ENCODE results near the gene ATAT1. TPM values are rescaled to one million over a fixed set of nuclear protein-coding genes. Genes with fewer than 3 reads are reported as not detected.

The ATAT1 gene
- total and polyA plus RNA-seq, 2 of the 13 experiments (the other 11 are each of a cell fraction or from before 2014, with no cell fraction given) = 9.2 to 23.6 TPM

- TF ChIP-seq HMGXB3 (CRISPR knock-in tag; IDR thresholded peaks at IDR 0.05; ENCODE audit: borderline replicate concordance) = no peak
- no peak for TF ChIP-seq GATAD1 (CRISPR knock-in tag; IDR thresholded peaks at IDR 0.05)
- TF ChIP-seq CTCF (CRISPR knock-in tag; IDR thresholded peaks at IDR 0.05) = 0 out of 2 replicates have a peak, but pooled peaks have one; percentile 10
- TF ChIP-seq ZSCAN31 (CRISPR knock-in tag; IDR thresholded peaks at IDR 0.05; ENCODE audit: low read depth) = no peak
- TF ChIP-seq ZFP82 (CRISPR knock-in tag; IDR thresholded peaks at IDR 0.05; ENCODE audit: borderline replicate concordance) = no peak
- TF ChIP-seq UBTF (CRISPR knock-in tag; IDR thresholded peaks at IDR 0.05) = no peak
- no peak for TF ChIP-seq JARID2 (CRISPR knock-in tag; IDR thresholded peaks at IDR 0.05; ENCODE audit: insufficient replicate concordance)
- no peak for TF ChIP-seq SIX4 (CRISPR knock-in tag; IDR thresholded peaks at IDR 0.05)
- TF ChIP-seq ZNF691 (CRISPR knock-in tag; IDR thresholded peaks at IDR 0.05; ENCODE audit: borderline replicate concordance, low read depth) = no peak
- no peak for TF ChIP-seq HDAC2 (CRISPR knock-in tag; IDR thresholded peaks at IDR 0.05)
- TF ChIP-seq MYNN (CRISPR knock-in tag; IDR thresholded peaks at IDR 0.05; ENCODE audit: low read depth) = peak; percentile 82; the same call in 1 of the 2 replicates
- 0 out of 2 replicates have a peak, but pooled peaks have one; percentile 14 for TF ChIP-seq NFYC (CRISPR knock-in tag; IDR thresholded peaks at IDR 0.05)
- TF ChIP-seq ELF4 (CRISPR knock-in tag; IDR thresholded peaks at IDR 0.05; ENCODE audit: borderline replicate concordance) = no peak
- no peak for TF ChIP-seq PRDM4 (CRISPR knock-in tag; IDR thresholded peaks at IDR 0.05; ENCODE audit: borderline replicate concordance)
- TF ChIP-seq ATAD3A (CRISPR knock-in tag; IDR thresholded peaks at IDR 0.05) = no peak
- no peak for TF ChIP-seq ZSCAN25 (CRISPR knock-in tag; IDR thresholded peaks at IDR 0.05)
Observed at GRCh38 chr6:30646450-30647241, 20.0 kb downstream of the ATAT1 start, which contains the start of gene C6orf136 (continued).
